Middle frontal gyrus (tissue), 1 donor: ENCODE data around the gene PAQR6.

Source experiments
- DNase-seq: peaks from one replicate; pipeline ENCODE4 v3.0.0-alpha.2; 2015; ENCODE audit warnings: low spot score; ENCODE audit errors: extremely low spot score

PAQR6 gene

GRCh38 chr1:156247460-156248322, at the start of gene PAQR6:
Gene PAQR6, minus strand, starts transcription at chr1:156248056. Its CDS starts 1,325 bp downstream, at chr1:156246731.
- peak; percentile 86 for DNase-seq

- DNase-seq = peak; percentile 54
These were observed 47.6 kb upstream of the PAQR6 start, which contains the start of gene GLMP for GRCh38 chr1:156295391-156295947. Gene GLMP, minus strand, starts transcription at chr1:156295679. Its CDS starts 34 bp downstream, at chr1:156295645.

- DNase-seq = no peak
These were observed 46.0 kb upstream of the PAQR6 start for GRCh38 chr1:156293895-156294294.

GRCh38 chr1:156293098-156293434, 45.2 kb upstream of the PAQR6 start:
- no peak for DNase-seq

- peak; percentile 53 for DNase-seq
These were observed 43.6 kb upstream of the PAQR6 start for GRCh38 chr1:156291226-156292061.

- DNase-seq = no peak
These were observed 42.0 kb upstream of the PAQR6 start for GRCh38 chr1:156289857-156290256.

GRCh38 chr1:156286061-156286460, 38.2 kb upstream of the PAQR6 start:
- no peak for DNase-seq

- DNase-seq = no peak
These were observed 37.6 kb upstream of the PAQR6 start for GRCh38 chr1:156285437-156285836.

GRCh38 chr1:156284757-156285156, 36.9 kb upstream of the PAQR6 start:
- no peak for DNase-seq

GRCh38 chr1:156284112-156284511, 36.3 kb upstream of the PAQR6 start, which contains the start of gene TMEM79:
Gene TMEM79, plus strand, starts transcription at chr1:156284325. Its CDS starts 902 bp downstream, at chr1:156285227.
- no peak for DNase-seq

- no peak for DNase-seq
These were observed 35.7 kb upstream of the PAQR6 start for GRCh38 chr1:156283521-156283920.

GRCh38 chr1:156282479-156283222, 34.8 kb upstream of the PAQR6 start, which contains the start of gene SMG5:
Gene SMG5, minus strand, starts transcription at chr1:156282825. Its CDS starts 145 bp downstream, at chr1:156282680.
- DNase-seq = peak; percentile 96

GRCh38 chr1:156281693-156282478, 34.0 kb upstream of the PAQR6 start:
- DNase-seq = no peak

GRCh38 chr1:156281281-156281680, 33.4 kb upstream of the PAQR6 start:
- DNase-seq = no peak

GRCh38 chr1:156279837-156280236, 32.0 kb upstream of the PAQR6 start:
- DNase-seq = no peak

- DNase-seq = no peak
These were observed 29.1 kb upstream of the PAQR6 start for GRCh38 chr1:156276966-156277381.

- DNase-seq = no peak
These were observed 28.7 kb upstream of the PAQR6 start for GRCh38 chr1:156276532-156276931.

- no peak for DNase-seq
These were observed 22.5 kb upstream of the PAQR6 start for GRCh38 chr1:156270314-156270713.

- no peak for DNase-seq
These were observed 20.5 kb upstream of the PAQR6 start for GRCh38 chr1:156268336-156268735.

GRCh38 chr1:156266051-156266450, 18.2 kb upstream of the PAQR6 start:
- no peak for DNase-seq
